Gastroesophageal sphincter (tissue), 3 donors: ENCODE data around the gene CDK4.

Source experiments
- CTCF ChIP-seq, 4 experiments: fragments of 200-600 bp in 2 of 4; fragments of 450-650 bp in 2 of 4; sonication (generic) in 1 of 4; IDR thresholded peaks; one replicate each; pipeline ENCODE4 v1.5.1; 2017 to 2019; ENCODE audit warnings: antibody characterized with exemption in 4 of 4, mild to moderate bottlenecking in 2 of 4, moderate library complexity in 2 of 4
- EP300 ChIP-seq: sonication (generic); formaldehyde crosslinking; IDR thresholded peaks from one replicate; pipeline ENCODE4 v1.6.1; 2017; ENCODE audit warnings: antibody characterized with exemption, mild to moderate bottlenecking
- POLR2A ChIP-seq, 2 donors: fragments of 450-650 bp; IDR thresholded peaks; one replicate each; pipeline ENCODE4 v1.6.1; 2017; ENCODE audit warnings: antibody characterized with exemption in 2 of 2, mild to moderate bottlenecking in 2 of 2, moderate library complexity in 1 of 2
- POLR2AphosphoS5 ChIP-seq: sonication (generic); formaldehyde crosslinking; IDR thresholded peaks from one replicate; pipeline ENCODE4 v1.6.1; 2017; ENCODE audit warnings: antibody characterized with exemption

GRCh38 chr12:57777911-57778310 is 25.8 kb upstream of the CDK4 start:
- no peak for TF ChIP-seq CTCF (IDR thresholded peaks at IDR 0.05)
- TF ChIP-seq POLR2A (IDR thresholded peaks at IDR 0.05): no peak
- no peak for TF ChIP-seq EP300
- no peak for TF ChIP-seq POLR2AphosphoS5
